SK-N-SH treated with all-trans-retinoic acid at 6 μM for 48 hours (cell line): ENCODE data around the gene PLVAP.
A peak's percentile ranks its signal among the peaks of the same experiment; 100 is the strongest.

ENCODE experiments used
- ZFP3 ChIP-seq: fragments of 250-450 bp; sonication (Bioruptor Pico); IDR thresholded peaks from 2 replicates; pipeline ENCODE4 v1.5.0; 2020; ENCODE audit warnings: mild to moderate bottlenecking, moderate library complexity
- TF ChIP-seq, protein P1 (sequence below): fragments of 250-450 bp; sonication (Bioruptor Pico); IDR thresholded peaks from 2 replicates; pipeline ENCODE4 v1.5.1; 2020; ENCODE audit warnings: low read depth, mild to moderate bottlenecking, moderate library complexity
- TF ChIP-seq, protein P2 (sequence below): fragments of 250-450 bp; sonication (Bioruptor Pico); IDR thresholded peaks from 2 replicates; pipeline ENCODE4 v1.8.0; 2020; ENCODE audit warnings: mild to moderate bottlenecking, moderate library complexity, borderline replicate concordance
- TF ChIP-seq, protein P3 (sequence below): fragments of 250-450 bp; sonication (Bioruptor Pico); IDR thresholded peaks from 2 replicates; pipeline ENCODE4 v1.5.1; 2021; ENCODE audit warnings: mild to moderate bottlenecking, moderate library complexity

DNA sequence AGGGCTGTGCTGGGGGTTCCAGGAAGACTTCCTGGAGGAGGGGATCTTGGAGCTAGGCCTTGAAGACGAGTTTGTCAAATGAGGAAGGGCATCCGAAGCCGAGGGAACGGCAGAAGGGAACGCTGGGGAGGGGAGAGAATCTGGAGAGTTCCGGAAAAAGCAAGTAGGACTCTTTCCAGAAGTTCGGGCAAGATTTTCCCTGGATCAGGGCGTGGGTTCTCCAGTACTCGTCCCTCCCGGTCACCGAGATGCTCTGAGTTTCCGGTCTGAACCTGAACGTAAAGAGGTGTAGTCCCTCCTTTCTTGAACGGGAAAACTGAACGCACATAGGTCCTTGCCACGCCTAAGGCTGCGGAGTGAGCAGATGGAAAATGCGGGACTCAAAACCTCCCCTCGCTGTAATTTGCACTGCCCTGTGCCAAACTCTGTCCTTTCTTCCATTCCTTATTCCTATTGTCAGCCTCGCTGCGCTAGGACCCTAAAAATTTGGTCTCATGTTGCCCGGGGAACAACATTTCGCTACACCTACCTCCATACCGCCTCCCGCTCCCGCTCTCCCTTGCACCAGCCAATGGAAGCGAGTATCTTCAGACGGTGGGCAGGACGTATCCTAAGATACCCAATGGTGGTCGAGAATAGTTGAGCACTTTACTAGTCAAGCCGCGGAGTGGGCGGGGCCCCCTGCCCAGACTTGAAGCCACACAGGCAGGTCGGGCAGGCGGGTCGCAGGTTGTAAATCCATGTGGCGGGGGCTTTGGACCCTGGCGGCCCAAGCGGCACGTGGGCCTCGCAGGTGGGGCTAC lies 40.1 kb downstream of the PLVAP start, which contains the start of gene GTPBP3:
- TF ChIP-seq, protein P1, sequence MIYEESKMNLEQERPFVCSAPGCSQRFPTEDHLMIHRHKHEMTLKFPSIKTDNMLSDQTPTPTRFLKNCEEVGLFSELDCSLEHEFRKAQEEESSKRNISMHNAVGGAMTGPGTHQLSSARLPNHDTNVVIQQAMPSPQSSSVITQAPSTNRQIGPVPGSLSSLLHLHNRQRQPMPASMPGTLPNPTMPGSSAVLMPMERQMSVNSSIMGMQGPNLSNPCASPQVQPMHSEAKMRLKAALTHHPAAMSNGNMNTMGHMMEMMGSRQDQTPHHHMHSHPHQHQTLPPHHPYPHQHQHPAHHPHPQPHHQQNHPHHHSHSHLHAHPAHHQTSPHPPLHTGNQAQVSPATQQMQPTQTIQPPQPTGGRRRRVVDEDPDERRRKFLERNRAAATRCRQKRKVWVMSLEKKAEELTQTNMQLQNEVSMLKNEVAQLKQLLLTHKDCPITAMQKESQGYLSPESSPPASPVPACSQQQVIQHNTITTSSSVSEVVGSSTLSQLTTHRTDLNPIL (CRISPR knock-in tag) = no peak
- TF ChIP-seq, protein P2, sequence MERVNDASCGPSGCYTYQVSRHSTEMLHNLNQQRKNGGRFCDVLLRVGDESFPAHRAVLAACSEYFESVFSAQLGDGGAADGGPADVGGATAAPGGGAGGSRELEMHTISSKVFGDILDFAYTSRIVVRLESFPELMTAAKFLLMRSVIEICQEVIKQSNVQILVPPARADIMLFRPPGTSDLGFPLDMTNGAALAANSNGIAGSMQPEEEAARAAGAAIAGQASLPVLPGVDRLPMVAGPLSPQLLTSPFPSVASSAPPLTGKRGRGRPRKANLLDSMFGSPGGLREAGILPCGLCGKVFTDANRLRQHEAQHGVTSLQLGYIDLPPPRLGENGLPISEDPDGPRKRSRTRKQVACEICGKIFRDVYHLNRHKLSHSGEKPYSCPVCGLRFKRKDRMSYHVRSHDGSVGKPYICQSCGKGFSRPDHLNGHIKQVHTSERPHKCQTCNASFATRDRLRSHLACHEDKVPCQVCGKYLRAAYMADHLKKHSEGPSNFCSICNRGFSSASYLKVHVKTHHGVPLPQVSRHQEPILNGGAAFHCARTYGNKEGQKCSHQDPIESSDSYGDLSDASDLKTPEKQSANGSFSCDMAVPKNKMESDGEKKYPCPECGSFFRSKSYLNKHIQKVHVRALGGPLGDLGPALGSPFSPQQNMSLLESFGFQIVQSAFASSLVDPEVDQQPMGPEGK (CRISPR knock-in tag) = no peak
- TF ChIP-seq, protein P3, sequence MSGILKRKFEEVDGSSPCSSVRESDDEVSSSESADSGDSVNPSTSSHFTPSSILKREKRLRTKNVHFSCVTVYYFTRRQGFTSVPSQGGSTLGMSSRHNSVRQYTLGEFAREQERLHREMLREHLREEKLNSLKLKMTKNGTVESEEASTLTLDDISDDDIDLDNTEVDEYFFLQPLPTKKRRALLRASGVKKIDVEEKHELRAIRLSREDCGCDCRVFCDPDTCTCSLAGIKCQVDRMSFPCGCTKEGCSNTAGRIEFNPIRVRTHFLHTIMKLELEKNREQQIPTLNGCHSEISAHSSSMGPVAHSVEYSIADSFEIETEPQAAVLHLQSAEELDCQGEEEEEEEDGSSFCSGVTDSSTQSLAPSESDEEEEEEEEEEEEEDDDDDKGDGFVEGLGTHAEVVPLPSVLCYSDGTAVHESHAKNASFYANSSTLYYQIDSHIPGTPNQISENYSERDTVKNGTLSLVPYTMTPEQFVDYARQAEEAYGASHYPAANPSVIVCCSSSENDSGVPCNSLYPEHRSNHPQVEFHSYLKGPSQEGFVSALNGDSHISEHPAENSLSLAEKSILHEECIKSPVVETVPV = no peak
- TF ChIP-seq ZFP3 (CRISPR knock-in tag) = peak; percentile 91; the same call in 1 of the 2 replicates
